HG02610 (cell line): ENCODE measurements around the gene PARM1.

Source experiments
- ATAC-seq: cut with Tn5 transposase; IDR thresholded peaks from one replicate; pipeline ENCODE4 v1.9.1; 2021; ENCODE audit warnings: mild to moderate bottlenecking, moderate library complexity; ENCODE audit not compliant: unreplicated experiment

PARM1 gene

DNA sequence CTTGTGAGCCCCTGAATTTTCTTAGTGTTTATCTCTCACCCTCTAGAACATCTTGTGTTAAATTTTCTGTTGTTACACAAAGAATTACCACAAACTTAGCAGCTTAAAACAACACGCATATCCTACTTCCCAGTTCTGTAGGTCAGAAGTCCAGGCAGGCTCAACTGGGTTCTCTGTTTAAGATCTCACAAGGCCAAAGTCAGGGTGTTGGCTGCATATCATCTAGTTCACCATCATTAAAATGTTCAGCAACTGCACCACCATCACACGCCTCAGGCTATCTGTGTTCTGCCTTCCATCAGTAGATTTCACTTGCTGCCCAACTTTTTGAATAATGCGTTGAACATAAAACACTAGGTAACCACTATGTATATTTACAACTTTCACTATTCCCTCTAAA lies 130.5 kb downstream of the PARM1 start:
- ATAC-seq, result no peak

DNA sequence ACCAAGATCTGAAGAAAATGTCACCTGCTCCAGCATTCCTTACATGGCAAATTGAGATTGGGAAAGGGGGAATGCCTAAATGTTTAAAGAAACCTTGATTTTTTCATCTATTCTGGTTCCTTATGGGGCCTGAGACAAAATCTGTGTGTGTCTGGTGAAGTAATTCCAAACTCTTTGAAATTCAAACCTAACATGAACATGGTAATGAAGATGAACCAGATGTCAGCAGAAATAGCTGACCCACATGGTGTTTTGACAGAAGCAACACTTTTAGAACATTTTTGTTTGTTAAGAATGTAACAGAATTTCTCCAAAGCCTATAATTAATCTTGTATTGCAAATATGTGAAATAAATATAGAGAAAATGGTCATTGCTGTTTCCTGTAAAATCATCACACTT lies 133.0 kb downstream of the PARM1 start:
- no peak for ATAC-seq

DNA sequence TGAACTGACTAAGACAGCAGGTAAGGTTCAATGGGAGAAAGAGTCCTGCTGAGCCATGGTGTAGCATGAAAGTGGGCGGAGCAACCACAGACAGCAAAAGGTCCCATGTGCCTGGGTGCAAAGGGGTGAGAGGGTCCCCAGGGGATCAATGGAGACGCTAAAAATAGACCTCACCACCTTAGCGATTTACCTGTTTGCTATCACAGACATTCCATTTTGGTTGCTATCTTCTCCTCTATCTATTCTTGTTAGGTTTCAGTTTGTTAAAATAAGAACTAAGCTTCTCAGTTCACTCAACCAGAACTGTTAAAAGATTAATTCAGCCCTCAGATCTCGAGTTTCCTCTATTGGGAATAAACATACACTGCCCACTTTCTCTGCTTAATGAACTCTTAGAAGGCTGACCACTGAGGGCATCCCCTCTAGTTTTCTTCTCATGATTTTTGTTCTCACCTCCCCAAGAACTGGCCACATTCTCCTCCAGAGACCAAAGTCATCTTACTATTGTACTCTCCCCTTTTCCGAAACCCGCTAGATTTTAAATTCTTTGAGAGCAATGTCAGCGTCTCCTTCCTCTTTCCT lies 136.7 kb downstream of the PARM1 start:
- peak; percentile 88 for ATAC-seq

- ATAC-seq, result no peak
Observed at GRCh38 chr4:75071317-75071716, 138.4 kb downstream of the PARM1 start.

DNA sequence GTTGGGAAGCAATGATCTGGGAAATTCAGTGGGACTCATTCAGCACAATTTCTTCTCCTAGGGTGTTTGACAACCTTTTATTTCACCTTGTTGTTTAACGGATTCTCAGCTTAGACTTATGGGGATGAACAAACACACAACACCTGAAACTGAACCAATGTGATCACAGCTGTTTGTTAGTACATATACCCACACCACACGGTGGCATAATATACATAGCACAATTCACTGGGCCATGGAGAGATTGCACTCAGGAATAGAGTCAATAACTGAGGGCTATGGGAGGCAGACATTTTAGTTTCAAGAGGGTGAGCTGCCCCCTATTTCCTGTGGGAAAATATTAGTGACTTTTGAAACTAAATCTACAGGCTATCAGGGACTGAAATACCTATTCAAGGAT lies 148.0 kb downstream of the PARM1 start:
- ATAC-seq, result no peak

- ATAC-seq, result no peak
Observed at GRCh38 chr4:75081561-75081960, 148.6 kb downstream of the PARM1 start.

DNA sequence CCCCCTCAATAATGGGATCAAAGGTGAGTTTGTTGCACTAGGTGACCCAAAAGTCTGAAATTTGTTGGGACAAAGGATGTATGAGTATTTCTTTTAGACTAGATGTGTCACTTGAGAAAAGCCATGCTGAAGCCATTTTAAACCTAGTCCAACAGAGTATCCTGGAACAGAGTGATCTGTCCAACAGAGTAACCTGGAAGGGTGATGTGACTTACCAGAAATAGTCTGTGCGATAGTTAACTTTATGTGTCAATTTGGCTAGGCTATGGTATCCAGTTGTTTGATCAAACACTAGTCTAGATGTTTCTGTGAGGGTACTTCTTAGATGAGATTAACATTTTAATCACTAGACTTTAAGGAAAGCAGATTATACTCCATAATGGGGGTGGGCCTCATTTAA lies 154.5 kb downstream of the PARM1 start:
- ATAC-seq, result no peak

DNA sequence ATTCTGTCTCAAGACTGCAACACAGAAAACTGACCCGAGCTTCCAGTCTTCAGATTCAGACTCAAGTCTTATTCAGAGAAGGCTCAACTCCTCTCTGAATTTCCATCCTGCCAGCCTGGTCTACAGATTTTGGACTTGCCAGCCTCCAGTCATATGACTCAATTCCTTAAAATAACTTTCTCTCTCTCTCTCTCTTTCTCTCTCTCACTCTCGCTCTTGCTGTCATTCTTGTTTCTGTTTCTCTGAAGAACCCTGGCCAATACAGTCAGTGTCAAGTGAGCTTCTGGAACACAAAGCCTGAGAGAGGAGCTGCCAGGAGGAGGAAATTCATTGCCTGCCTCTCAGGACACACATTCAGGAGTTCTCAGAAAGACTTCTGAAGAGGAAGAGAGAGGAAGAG lies 154.9 kb downstream of the PARM1 start:
- peak; percentile 88 for ATAC-seq

- no peak for ATAC-seq
Observed at GRCh38 chr4:75089206-75089605, 156.3 kb downstream of the PARM1 start.

- peak; percentile 96 for ATAC-seq
Observed at GRCh38 chr4:75099321-75099720, 166.4 kb downstream of the PARM1 start.
